PFSK-1 (cell line): ENCODE data around the gene MAGI2.

Experiments used
- POLR2AphosphoS5 ChIP-seq: IDR thresholded peaks from 2 replicates; pipeline ENCODE4 v1.6.1; 2012; ENCODE audit warnings: low read depth, mild to moderate bottlenecking, control low read depth, low read length, moderate library complexity
- SIN3A ChIP-seq: IDR thresholded peaks from 2 replicates; pipeline ENCODE4 v1.6.1; 2012; ENCODE audit warnings: mild to moderate bottlenecking, low read length, moderate library complexity, borderline replicate concordance; ENCODE audit not compliant: insufficient read depth
- TAF1 ChIP-seq: IDR thresholded peaks from 2 replicates; pipeline ENCODE4 v1.6.1; 2012; ENCODE audit warnings: low read length, control low read depth, borderline replicate concordance; ENCODE audit not compliant: insufficient read depth
- TF ChIP-seq, protein P1 (sequence below), 2 experiments: IDR thresholded peaks; 2 replicates each; pipeline versions ENCODE4 v1.6.1 to v1.8.0; 2011 to 2012; ENCODE audit warnings: low read depth in 2 of 2, low read length in 2 of 2, control low read depth in 1 of 2, inconsistent platforms in 1 of 2, mild to moderate bottlenecking in 1 of 2, moderate library complexity in 1 of 2; ENCODE audit not compliant: insufficient read depth in 1 of 2

DNA sequence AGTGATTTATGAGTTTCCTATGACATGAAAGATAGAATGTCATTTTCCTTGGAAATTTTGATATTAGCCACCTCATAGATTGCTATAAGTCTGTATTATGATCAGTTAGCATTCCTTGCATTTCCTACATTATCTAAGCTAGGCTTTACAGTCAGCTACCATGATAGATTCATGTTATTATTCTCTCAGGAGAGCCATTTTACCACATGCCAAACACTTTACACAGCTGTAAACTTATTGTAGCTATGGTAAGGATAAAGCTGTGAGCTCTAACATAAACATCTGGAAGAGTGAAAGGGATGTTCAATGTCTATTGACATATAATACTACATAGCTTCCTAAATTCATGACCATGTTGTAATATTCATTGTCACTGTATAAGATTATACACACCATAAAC, 1046.9 kb downstream of the MAGI2 start:
- TF ChIP-seq, protein P1, sequence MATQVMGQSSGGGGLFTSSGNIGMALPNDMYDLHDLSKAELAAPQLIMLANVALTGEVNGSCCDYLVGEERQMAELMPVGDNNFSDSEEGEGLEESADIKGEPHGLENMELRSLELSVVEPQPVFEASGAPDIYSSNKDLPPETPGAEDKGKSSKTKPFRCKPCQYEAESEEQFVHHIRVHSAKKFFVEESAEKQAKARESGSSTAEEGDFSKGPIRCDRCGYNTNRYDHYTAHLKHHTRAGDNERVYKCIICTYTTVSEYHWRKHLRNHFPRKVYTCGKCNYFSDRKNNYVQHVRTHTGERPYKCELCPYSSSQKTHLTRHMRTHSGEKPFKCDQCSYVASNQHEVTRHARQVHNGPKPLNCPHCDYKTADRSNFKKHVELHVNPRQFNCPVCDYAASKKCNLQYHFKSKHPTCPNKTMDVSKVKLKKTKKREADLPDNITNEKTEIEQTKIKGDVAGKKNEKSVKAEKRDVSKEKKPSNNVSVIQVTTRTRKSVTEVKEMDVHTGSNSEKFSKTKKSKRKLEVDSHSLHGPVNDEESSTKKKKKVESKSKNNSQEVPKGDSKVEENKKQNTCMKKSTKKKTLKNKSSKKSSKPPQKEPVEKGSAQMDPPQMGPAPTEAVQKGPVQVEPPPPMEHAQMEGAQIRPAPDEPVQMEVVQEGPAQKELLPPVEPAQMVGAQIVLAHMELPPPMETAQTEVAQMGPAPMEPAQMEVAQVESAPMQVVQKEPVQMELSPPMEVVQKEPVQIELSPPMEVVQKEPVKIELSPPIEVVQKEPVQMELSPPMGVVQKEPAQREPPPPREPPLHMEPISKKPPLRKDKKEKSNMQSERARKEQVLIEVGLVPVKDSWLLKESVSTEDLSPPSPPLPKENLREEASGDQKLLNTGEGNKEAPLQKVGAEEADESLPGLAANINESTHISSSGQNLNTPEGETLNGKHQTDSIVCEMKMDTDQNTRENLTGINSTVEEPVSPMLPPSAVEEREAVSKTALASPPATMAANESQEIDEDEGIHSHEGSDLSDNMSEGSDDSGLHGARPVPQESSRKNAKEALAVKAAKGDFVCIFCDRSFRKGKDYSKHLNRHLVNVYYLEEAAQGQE (IDR thresholded peaks at IDR 0.05; ENCODE audit: insufficient read depth in 1 of 2, low read depth in 2 of 2, low read length in 2 of 2), result no peak
- TF ChIP-seq POLR2AphosphoS5, result no peak
- TF ChIP-seq SIN3A, result no peak
- TF ChIP-seq TAF1, result no peak
